Measurements from ENCODE around the gene ZNF827.

The ZNF827 gene

GRCh38 chr4:145863191-145863590, 75.4 kb downstream of the ZNF827 start:
- H3K9ac ChIP-seq (ENCODE audit: insufficient read length, low read depth) = no peak overlapping the region
- TF ChIP-seq ZNF274 (IDR thresholded peaks at IDR 0.05; ENCODE audit: low read depth, low read length) = no peak
- TF ChIP-seq YY1 (IDR thresholded peaks at IDR 0.05; ENCODE audit: insufficient read depth, insufficient read length) = no peak
- no peak for TF ChIP-seq SUZ12 (IDR thresholded peaks at IDR 0.05; ENCODE audit: extremely low read depth, insufficient read depth, insufficient read length)
- no peaks in the 10 kb centered on the region for H3K9me3 ChIP-seq (ENCODE audit: insufficient read depth, low read length)
- H3K4me3 ChIP-seq (ENCODE audit: insufficient read length, low read depth) = no peak overlapping the region
- DNase-seq (ENCODE audit: low read depth, low spot score) = no peak
- H3K36me3 ChIP-seq (ENCODE audit: insufficient read depth, insufficient read length, low read length) = peaks cover 20% of the 10 kb centered on the region
- no peaks in the 10 kb centered on the region for H3K4me1 ChIP-seq (ENCODE audit: insufficient read depth, insufficient read length)
- no peaks in the 10 kb centered on the region for H3K27me3 ChIP-seq (ENCODE audit: insufficient read depth, insufficient read length)

- no peak for DNase-seq (ENCODE audit: low read depth, low spot score)
- H3K4me1 ChIP-seq (ENCODE audit: insufficient read depth, insufficient read length) = no peaks in the 10 kb centered on the region
These were observed 77.0 kb downstream of the ZNF827 start for GRCh38 chr4:145861336-145862318.

GRCh38 chr4:145860897-145861296, 77.7 kb downstream of the ZNF827 start:
- no peak for DNase-seq (ENCODE audit: low read depth, low spot score)
- Histone ChIP-seq H3K9ac (ENCODE audit: insufficient read length, low read depth) (no peak overlapping the region), H3K4me1 (ENCODE audit: insufficient read depth, insufficient read length) (no peaks in the 10 kb centered on the region), H3K9me3 (ENCODE audit: insufficient read depth, low read length) (no peaks in the 10 kb centered on the region), H3K36me3 (ENCODE audit: insufficient read depth, insufficient read length, low read length) (peaks cover 16% of the 10 kb centered on the region), H3K27me3 (ENCODE audit: insufficient read depth, insufficient read length) (no peaks in the 10 kb centered on the region), H3K4me3 (ENCODE audit: insufficient read length, low read depth) (no peak overlapping the region)
- no peak for TF ChIP-seq ZNF274 (IDR thresholded peaks at IDR 0.05; ENCODE audit: low read depth, low read length)
- no peak for TF ChIP-seq YY1 (IDR thresholded peaks at IDR 0.05; ENCODE audit: insufficient read depth, insufficient read length)

More at GRCh38 chr4:145861336-145862318, 77.0 kb downstream of the ZNF827 start:
- H3K36me3 ChIP-seq (ENCODE audit: insufficient read depth, insufficient read length, low read length) = peaks cover 20% of the 10 kb centered on the region
- no peaks in the 10 kb centered on the region for H3K27me3 ChIP-seq (ENCODE audit: insufficient read depth, insufficient read length)
- no peak overlapping the region for H3K4me3 ChIP-seq (ENCODE audit: insufficient read length, low read depth)
- TF ChIP-seq ZNF274 (IDR thresholded peaks at IDR 0.05; ENCODE audit: low read depth, low read length) = no peak
- no peak for TF ChIP-seq SUZ12 (IDR thresholded peaks at IDR 0.05; ENCODE audit: extremely low read depth, insufficient read depth, insufficient read length)
- no peak for TF ChIP-seq YY1 (IDR thresholded peaks at IDR 0.05; ENCODE audit: insufficient read depth, insufficient read length)
- H3K9me3 ChIP-seq (ENCODE audit: insufficient read depth, low read length) = no peaks in the 10 kb centered on the region
- no peak overlapping the region for H3K9ac ChIP-seq (ENCODE audit: insufficient read length, low read depth)

- no peak for DNase-seq (ENCODE audit: low read depth, low spot score)
- H3K9me3 ChIP-seq (ENCODE audit: insufficient read depth, low read length) = no peaks in the 10 kb centered on the region
- no peak overlapping the region for H3K4me3 ChIP-seq (ENCODE audit: insufficient read length, low read depth)
- H3K27me3 ChIP-seq (ENCODE audit: insufficient read depth, insufficient read length) = no peaks in the 10 kb centered on the region
- H3K4me1 ChIP-seq (ENCODE audit: insufficient read depth, insufficient read length) = no peaks in the 10 kb centered on the region
- peaks cover 15% of the 10 kb centered on the region for H3K36me3 ChIP-seq (ENCODE audit: insufficient read depth, insufficient read length, low read length)
- TF ChIP-seq ZNF274 (IDR thresholded peaks at IDR 0.05; ENCODE audit: low read depth, low read length) = no peak
- TF ChIP-seq SUZ12 (IDR thresholded peaks at IDR 0.05; ENCODE audit: extremely low read depth, insufficient read depth, insufficient read length) = no peak
- no peak for TF ChIP-seq YY1 (IDR thresholded peaks at IDR 0.05; ENCODE audit: insufficient read depth, insufficient read length)
- no peak overlapping the region for H3K9ac ChIP-seq (ENCODE audit: insufficient read length, low read depth)
These were observed 78.2 kb downstream of the ZNF827 start for GRCh38 chr4:145860446-145860845.

GRCh38 chr4:145859926-145860325, 78.7 kb downstream of the ZNF827 start:
- H3K4me3 ChIP-seq (ENCODE audit: insufficient read length, low read depth) = no peak overlapping the region
- no peaks in the 10 kb centered on the region for H3K4me1 ChIP-seq (ENCODE audit: insufficient read depth, insufficient read length)
- no peaks in the 10 kb centered on the region for H3K27me3 ChIP-seq (ENCODE audit: insufficient read depth, insufficient read length)
- peaks cover 15% of the 10 kb centered on the region for H3K36me3 ChIP-seq (ENCODE audit: insufficient read depth, insufficient read length, low read length)
- DNase-seq (ENCODE audit: low read depth, low spot score) = no peak
- no peak for TF ChIP-seq SUZ12 (IDR thresholded peaks at IDR 0.05; ENCODE audit: extremely low read depth, insufficient read depth, insufficient read length)
- TF ChIP-seq YY1 (IDR thresholded peaks at IDR 0.05; ENCODE audit: insufficient read depth, insufficient read length) = no peak
- TF ChIP-seq ZNF274 (IDR thresholded peaks at IDR 0.05; ENCODE audit: low read depth, low read length) = no peak
- no peak overlapping the region for H3K9ac ChIP-seq (ENCODE audit: insufficient read length, low read depth)
- H3K9me3 ChIP-seq (ENCODE audit: insufficient read depth, low read length) = no peaks in the 10 kb centered on the region

- no peak for TF ChIP-seq ZNF274 (IDR thresholded peaks at IDR 0.05; ENCODE audit: low read depth, low read length)
- H3K9me3 ChIP-seq (ENCODE audit: insufficient read depth, low read length) = no peaks in the 10 kb centered on the region
These were observed 79.2 kb downstream of the ZNF827 start for GRCh38 chr4:145859426-145859825.

GRCh38 chr4:145852256-145852839, 86.3 kb downstream of the ZNF827 start:
- Histone ChIP-seq H3K9me3 (ENCODE audit: insufficient read depth, low read length) (no peaks in the 10 kb centered on the region), H3K4me1 (ENCODE audit: insufficient read depth, insufficient read length) (no peaks in the 10 kb centered on the region), H3K27me3 (ENCODE audit: insufficient read depth, insufficient read length) (no peaks in the 10 kb centered on the region), H3K4me3 (ENCODE audit: insufficient read length, low read depth) (no peak overlapping the region), H3K36me3 (ENCODE audit: insufficient read depth, insufficient read length, low read length) (peaks cover 19% of the 10 kb centered on the region), H3K9ac (ENCODE audit: insufficient read length, low read depth) (no peak overlapping the region)
- DNase-seq (ENCODE audit: low read depth, low spot score) = no peak
- TF ChIP-seq SUZ12 (IDR thresholded peaks at IDR 0.05; ENCODE audit: extremely low read depth, insufficient read depth, insufficient read length) (no peak), YY1 (IDR thresholded peaks at IDR 0.05; ENCODE audit: insufficient read depth, insufficient read length) (no peak), ZNF274 (IDR thresholded peaks at IDR 0.05; ENCODE audit: low read depth, low read length) (no peak)

More at GRCh38 chr4:145859426-145859825, 79.2 kb downstream of the ZNF827 start:
- DNase-seq (ENCODE audit: low read depth, low spot score) = no peak
- Histone ChIP-seq H3K9ac (ENCODE audit: insufficient read length, low read depth) (no peak overlapping the region), H3K27me3 (ENCODE audit: insufficient read depth, insufficient read length) (no peaks in the 10 kb centered on the region), H3K36me3 (ENCODE audit: insufficient read depth, insufficient read length, low read length) (peaks cover 17% of the 10 kb centered on the region), H3K4me1 (ENCODE audit: insufficient read depth, insufficient read length) (no peaks in the 10 kb centered on the region), H3K4me3 (ENCODE audit: insufficient read length, low read depth) (no peak overlapping the region)

Measured in NT2/D1 (cell line).